Stimulated activated CD8-positive, alpha-beta memory T cell treated with anti-CD3 and anti-CD28 coated beads, Interleukin-12 subunit alpha, Interleukin-12 subunit beta, amount 100 ng/mL, for 1 hour (primary cell): ENCODE measurements around the gene RCBTB2.

ENCODE experiments used
- DNase-seq: peaks from one replicate; pipeline ENCODE4 v3.0.0-alpha.2; 2020; ENCODE audit warnings: low read depth

RCBTB2 gene

DNA sequence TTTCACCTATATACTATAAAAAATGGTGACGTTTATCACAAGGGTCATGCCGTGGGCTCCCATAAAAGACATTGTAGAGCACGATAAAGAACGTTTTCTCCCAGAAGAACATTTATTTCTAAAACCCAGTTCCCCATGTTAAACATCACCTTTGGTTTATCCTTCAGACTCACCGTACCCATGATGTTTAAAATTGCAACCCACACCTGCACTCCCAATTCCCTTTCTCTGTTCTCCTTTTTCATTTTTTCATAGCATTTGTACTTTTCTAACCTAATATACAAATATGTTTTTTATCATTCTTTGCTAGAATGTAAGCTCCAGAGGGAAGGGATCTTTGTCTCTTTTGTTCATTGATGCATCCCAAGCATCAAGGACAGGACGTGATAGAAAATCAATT is 2.0 kb downstream of the RCBTB2 start:
- no peak for DNase-seq

GRCh38 chr13:48528720-48529119 is 4.2 kb downstream of the RCBTB2 start:
- no peak for DNase-seq

DNA sequence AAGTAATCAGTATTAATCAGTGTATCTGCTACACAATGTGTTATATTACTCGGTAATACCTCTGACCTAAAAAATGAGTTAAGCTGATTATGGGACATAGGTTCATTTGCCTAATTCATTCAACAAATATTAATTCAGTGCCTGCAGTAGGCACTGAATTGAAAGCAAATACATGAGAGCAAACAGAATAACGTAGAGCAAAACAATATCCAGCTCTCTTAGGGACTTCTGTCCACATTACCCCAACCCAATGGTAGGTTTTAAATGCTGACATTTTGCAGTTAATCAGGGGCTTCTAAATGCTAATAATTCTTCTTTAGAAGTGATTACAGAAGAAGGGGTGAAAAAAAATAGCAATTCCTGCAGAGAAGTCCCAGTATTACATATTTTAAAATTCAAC is 4.9 kb downstream of the RCBTB2 start:
- DNase-seq = no peak

DNA sequence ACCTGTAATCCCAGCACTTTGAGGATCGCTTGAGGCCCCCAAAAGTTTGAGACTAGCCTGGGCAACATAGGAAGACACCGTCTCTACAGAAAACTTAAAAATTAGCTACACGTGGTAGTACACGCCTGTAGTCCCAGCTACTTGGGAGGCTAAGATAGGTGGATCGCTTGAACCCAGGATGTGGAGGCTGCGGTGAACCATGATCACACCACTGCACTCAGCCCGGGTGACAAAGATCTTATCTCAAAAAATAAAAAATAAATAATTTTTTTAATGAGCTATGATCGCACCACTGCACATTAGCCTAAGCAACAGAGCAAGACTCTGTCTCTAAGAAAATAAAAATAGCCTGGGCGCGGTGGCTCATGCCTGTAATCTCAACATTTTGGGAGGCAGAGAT is 6.6 kb downstream of the RCBTB2 start:
- DNase-seq = no peak

DNA sequence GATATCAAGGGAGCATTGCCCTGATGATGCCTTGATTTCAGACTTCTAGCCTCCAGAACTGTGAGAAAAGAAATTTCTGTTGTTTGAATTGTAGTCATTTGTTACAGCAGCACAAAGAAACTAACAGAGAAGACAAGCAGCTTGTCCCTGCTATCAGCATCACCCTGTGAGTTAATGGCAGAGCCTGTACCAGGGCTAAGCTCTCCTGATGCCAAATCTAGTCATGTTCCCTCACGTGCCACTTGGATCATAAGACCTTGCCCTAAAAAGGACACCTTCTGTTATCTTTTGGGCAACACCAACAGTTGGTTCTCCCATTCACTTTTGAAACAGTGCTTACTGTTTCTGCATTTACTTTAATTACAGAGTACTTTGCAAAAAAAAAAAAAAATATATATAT is 14.8 kb downstream of the RCBTB2 start:
- DNase-seq = no peak

- no peak for DNase-seq
Measured at GRCh38 chr13:48515732-48516131, 17.1 kb downstream of the RCBTB2 start.

DNA sequence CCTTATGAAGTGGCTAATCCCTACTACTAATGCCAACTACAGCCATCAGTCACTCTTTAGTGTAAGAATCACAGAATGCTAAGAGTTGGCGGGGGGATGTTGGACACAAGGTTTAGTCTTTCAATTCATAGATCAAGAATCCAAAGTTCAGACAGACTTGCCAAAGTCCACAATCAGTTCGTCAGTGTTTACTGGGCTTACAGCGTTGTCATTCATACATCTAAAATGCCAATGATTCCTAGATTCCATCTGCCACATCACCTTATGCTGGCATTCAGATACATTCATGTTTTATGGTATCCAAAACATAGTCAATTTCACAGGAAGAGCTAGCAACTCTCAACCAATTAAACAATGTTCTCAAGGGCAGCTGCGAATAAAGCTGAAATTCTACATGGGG is 18.1 kb downstream of the RCBTB2 start:
- no peak for DNase-seq

- DNase-seq = no peak
Measured at GRCh38 chr13:48511621-48512230, 21.2 kb downstream of the RCBTB2 start.

DNA sequence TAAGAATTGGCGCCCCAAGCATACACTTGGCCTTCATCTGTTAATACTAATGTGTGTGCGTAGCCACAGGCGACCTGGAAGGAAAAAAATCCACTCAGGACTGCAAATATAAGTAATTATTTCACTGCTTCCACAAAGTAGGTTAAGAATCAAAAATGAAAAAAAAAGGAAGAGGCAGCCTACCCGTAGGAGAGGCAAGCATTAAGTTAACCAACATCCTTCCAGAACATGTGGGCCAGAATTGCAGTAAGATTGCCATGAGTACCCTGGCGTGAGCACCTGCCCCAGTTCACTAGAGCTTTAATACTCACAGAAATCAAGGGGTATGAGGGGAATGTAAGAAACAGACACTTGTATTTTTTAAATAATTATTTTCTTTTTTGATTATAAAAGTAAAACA is 22.2 kb downstream of the RCBTB2 start:
- DNase-seq = no peak

DNA sequence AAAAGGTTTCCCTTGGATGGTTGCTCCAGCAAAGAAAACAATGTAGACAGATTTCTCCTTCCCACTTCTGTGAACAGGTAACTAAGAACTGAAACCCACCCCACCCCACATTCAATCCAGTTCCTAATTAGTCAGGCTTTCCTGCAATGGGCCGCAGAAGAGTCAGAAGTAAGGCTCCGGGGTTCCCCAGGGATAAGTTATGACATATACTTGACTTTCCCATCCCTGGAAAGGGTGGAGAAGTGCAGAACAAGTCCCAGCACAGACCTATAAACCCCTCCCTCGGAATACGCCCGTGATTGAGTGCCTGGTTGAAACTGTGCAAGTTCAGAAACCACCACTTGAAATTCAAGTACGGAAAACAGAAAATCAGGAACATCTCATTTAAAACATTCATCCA is 24.9 kb downstream of the RCBTB2 start:
- no peak for DNase-seq

DNA sequence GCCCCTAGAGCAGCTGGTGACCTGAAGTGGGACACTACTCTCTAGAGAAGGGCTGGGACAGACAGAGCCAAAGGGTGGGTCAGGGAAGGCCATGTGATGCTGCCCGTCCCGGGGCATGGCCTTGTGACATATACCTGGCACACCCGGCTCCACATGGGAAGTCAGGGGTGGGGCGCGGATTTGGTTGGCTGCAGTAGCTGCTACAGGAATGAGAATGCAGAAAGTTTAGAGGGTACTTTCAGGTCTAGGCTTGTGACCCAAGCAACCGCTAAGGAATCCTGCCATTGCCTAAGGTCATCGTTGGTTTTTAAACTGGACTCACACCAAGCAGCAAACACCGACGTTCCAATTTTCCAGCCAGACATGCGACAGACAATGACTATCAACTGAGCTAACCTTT is 25.9 kb downstream of the RCBTB2 start:
- DNase-seq = no peak

DNA sequence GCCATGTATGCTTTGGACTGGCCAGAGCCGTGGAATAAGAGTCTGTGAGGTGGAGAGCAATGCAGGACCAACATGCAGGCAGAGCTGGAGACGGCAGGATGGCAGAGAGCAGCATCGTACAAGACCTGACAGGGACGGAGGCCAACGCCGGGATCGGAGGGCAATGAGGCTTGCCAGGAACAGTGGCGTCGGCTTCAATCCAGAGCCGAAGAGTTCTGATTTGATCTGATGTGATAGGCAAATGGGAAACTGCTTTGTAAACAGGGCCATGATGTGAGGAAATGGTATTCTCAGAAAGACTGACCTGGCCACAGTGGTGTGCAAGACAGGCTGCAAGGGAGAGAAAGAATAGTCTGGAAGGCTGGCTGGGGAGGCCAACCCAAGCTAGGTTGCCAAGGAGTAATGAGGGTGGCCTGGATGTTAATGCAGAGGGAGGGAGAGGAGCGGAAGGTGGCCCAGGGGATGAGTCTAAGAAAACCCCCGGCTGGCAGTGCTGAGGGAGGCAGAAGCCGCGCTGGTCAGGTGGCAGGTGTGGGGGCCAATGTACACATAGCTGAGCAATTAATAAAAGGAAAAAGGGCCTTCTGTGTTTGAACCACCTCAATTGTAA is 26.7 kb downstream of the RCBTB2 start:
- no peak for DNase-seq

DNA sequence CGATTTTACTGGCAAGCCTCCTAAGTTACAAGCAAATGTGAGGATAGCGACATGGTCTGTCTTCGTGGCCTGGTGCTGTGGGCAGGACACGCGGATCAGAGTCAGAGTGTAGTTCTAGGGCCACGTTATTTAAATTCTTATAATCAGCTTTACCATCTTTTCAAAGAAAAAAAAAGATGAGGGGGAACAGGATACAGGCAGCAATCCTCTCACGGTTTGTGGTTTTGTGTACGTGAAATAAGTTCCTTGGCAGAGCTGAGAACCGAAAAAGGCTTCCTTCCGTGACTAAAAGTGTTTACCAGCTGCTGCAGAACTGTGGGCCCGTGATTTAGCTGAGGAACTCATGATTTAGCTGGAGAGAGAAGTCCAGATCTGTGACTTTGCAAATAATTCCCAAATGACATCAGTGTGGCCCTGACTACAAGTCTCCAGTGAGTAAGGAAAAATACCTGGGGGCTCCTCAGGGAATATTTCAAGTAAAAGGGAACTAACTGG is 27.2 kb downstream of the RCBTB2 start:
- no peak for DNase-seq

GRCh38 chr13:48505012-48505411 is 27.9 kb downstream of the RCBTB2 start:
- DNase-seq = no peak

- DNase-seq = no peak
Measured at GRCh38 chr13:48504606-48505005, 28.3 kb downstream of the RCBTB2 start.

GRCh38 chr13:48502601-48503319 is 30.1 kb downstream of the RCBTB2 start:
- no peak for DNase-seq

GRCh38 chr13:48501705-48502104 is 31.2 kb downstream of the RCBTB2 start:
- no peak for DNase-seq

- DNase-seq = no peak
Measured at GRCh38 chr13:48500652-48501197, 32.2 kb downstream of the RCBTB2 start.

DNA sequence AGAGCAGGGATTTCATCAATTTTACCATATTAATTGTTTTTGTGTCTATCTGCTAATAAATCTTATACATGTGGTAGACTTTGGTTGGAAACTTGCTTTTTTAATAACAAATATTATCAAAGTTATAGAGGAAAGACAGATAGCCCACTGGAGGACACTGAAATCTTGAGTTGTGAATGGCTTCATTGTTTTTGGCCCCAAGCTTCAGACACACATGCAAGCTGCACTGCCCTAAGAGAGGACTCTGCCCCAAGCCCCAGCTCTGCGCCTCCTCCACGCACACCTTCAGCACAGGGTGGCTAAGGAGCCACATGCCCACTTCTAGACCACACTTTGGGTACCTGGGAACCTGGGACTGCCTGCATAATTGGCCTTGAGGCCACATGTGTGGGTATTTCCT is 35.2 kb downstream of the RCBTB2 start:
- no peak for DNase-seq

DNA sequence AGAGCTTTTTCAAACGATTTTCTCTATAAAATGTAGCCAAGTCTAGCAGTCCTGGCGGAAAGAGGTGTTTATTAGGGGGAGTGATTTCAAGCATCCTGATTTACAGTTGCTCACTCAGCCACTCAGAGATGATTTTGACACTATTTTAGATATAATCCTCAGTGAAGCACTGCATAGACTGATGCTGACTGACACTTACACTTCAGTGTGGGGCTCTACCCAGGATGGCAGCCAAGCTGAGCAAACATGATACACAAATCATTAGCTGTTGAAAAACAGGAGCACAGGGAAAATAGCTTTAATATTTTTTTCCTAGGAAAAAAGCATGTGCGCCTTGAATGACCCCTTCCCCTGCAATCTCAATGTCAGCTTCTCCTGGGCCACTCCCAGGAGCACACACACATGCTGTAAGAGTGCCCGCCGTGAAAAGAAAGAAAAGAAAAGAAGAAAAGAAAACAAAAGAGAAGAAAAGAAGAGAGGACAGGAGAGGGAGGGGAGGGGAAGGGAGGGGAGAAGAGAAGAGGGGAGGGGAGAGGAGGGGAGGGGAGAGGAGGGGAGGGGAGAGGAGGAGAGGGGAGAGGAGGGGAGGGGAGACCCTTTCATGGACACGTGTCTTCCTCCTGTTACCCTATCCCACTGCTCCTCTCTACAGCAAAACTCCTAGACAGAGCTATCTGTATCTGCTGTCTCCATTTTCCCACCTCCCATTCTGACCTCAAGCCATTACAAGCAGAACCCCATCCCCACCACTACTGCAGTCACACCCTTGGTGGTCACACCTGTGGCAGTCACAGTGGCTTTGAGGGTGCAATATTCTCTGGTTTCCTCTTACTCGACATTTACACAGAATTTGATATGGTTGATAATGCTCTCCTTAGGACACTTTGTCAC is 36.4 kb downstream of the RCBTB2 start:
- no peak for DNase-seq

- DNase-seq = no peak
Measured at GRCh38 chr13:48494874-48495273, 38.0 kb downstream of the RCBTB2 start.

GRCh38 chr13:48493851-48494250 is 39.0 kb downstream of the RCBTB2 start:
- no peak for DNase-seq
